ENCODE measurements around the gene SAPCD2.

Gene SAPCD2

DNA sequence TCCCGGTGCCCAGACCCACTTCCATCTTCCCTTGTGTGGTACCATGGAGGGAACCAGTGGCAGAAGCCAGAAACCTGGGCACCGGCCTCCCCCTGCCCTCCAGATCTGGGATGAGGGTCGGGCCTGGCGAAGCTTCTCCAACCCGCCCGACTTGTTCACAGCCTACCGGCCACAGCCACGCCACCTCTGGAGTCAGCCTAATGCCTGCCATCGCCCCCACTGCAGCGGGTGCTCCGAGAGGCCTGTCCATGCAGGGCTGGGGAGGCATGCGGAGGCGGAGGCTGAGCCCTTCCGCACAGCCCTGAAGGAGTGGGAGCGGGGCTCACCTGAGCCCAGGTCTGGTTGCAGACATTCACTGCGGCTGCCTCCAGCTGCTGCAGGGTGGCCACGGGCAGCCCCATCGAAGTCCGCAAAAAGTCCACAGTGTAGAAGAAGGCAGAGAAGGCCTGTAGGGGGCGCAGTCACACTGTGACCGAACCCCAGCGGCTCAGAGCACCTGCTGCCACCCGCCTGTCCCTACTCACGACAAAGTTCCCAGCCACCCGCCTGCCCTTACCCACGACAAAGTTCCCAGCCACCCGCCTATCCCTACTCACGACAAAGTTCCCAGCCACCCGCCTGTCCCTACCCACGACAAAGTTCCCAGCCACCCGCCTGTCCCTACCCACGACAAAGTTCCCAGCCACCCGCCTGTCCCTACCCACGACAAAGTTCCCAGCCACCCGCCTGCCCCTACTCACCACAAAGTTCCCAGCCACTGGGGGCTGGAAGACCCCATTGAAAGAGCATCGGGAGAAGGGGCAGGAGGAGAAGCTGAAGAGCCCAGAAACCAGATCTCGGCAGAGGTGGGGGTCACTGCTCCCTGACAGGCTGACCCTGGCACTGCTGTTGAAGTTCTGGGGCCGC is 20.6 kb downstream of the SAPCD2 start:
- DNase-seq (ENCODE audit: low read depth in 2 of 3, low spot score in 1 of 3), result peak in 1 of 3 donors; percentile 60

DNA sequence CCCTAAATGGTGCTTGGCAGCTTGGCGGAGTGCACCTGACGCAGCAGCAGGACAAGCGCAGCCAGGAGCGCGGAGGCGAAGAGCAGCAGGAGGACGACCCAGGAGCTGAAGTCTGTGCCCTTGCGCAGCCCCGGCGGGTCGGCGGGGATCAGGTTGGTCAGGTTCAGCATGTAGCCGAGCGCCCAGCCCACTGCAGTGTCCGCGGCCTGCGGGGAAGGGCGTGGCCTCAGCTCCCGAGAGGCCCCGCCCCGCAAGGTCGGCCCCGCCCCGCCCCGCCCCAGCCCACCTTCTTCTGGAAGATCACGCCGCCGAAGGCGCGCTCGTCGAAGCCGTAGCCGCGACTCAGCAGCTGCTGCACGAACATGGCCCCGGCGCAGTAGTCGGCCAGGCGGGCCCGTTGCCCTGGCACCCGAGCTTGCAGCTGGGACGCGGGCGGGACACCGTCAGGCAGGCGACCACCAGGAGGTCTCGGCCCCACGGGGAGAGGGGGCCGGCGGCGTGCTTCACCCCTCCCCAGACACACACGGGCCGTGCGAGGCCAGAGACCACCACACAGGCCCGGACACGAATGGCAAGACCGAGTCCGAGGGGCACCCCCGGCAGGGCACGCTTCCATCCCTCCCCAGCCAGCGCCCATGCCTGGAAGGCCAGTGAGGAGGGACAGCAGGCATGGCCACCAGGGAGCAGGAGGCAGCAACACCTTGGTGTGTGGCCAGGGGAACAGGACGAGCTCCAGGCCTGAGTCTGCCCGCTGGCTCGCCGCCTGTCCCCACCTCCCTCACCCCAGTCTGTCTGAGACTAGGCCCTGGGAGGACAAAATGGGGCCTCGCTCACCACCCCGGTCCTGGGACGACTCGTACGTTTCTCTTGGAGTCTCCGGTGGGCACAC is 21.5 kb downstream of the SAPCD2 start:
- DNase-seq (ENCODE audit: low read depth in 2 of 3, low spot score in 1 of 3), result no peak

DNA sequence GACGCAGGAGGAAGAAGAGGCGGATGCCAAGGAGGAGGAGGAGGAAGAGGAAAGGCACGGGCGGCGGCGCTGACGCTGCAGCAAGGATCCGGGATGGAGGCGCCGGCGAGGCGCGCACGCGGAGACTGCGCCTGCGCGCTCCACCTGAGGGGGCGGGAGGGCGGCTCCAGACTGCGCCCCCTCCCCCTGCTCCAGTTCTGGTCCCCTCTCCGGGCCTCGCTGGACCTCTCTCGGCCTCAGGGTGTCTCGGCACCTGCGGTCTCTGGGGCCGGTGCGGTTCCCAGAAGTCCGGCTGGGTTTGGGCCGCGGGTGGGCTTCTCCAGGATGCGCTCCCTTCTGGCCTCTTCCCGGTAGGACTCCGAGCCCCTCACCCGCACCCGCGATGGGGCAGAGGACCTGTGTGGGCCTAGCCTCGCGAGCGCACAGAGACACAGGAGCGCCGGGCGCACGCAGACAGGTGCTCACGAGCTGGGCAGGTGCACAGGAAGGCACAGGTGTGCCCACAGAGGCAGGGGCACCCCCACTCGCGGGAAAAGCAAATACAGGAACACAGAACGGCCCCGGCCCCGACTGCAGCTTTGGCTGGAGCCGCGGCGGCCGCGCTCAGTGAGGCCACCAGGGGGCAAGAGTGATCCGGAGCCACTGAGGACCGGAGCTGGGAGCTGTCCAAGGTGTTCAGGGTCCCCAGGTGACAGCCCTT is 24.1 kb downstream of the SAPCD2 start, which contains the start of gene NPDC1:
Gene NPDC1 (minus strand): TSS at position 90 of the 700 bp plus-strand sequence. CDS start 188 bp downstream, outside the sequence.
- DNase-seq (ENCODE audit: low read depth in 2 of 3, low spot score in 1 of 3), result peak; percentile 60 to 82 (median 82)

DNA sequence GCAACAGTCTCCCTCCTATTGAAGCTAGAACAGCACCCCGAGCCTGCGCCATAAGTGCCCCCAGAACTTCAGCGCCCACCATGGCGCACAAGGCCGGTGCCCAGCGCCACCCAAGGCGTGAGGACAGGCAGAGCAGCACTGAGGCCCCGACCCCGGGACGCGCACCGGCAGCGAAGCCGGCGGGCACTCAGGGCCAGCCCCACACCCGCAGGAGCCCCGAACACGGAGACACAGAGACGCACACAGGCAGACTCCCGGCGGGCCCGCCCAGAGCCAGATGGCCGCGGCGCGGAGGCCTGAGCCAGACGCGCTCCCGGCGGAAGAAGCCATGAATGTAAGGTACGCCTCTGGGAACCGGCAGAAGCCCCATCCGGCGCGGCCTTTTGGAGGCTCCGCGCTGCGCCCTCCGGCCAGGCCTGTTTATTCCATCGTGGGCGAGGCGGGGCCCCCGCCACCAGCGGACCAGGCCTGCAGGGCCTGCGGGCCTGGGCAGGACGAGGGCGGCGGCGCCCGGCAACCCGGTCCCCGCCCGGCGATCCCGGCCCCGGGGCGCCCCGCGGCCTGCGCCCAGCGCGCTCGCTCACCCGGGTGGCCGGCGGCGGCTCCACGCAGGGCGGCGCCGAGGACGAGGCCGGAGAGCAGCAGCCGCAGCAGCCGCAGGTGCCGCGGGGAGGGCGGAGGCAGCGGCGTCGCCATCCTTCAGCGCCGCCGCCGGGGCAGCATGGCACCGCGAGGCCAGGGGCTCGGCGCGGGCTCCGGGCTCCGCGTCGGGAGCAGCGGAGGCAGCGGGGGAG is 24.9 kb downstream of the SAPCD2 start:
- DNase-seq (ENCODE audit: low read depth in 2 of 3, low spot score in 1 of 3), result no peak

DNA sequence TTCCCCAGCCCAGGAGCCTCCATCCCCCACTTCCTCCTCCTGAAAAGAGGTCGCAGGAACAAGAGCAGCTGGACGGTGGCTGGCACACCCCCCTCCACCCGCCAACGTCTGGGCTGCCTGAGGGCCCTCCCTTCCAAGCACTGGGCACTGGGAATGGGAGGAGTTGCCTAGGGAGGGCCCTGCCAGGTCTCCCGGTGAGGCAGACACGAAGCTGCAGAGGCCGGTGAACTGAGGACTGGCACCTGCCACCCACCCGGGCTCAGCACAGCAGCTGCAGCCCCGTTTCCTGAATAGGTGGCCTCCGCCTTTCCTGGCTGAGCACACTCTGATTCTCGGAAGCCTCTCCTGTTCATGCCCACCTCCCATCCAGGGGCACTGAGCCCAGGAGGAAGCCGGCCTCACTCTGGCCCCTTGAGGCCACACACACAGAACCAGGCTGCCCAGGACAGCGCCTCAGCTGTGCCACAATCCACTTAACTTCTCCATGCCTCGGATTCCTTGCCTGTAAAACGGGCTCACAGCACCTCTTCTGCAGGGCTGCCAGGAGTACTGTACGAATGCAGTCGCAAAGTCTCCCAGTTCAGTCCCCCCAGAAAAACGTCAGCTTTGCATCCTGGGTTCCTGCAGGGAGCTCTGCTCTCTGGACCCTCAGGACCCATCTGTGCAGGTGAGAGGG is 25.7 kb downstream of the SAPCD2 start:
- no peak for DNase-seq (ENCODE audit: low read depth in 2 of 3, low spot score in 1 of 3)

DNA sequence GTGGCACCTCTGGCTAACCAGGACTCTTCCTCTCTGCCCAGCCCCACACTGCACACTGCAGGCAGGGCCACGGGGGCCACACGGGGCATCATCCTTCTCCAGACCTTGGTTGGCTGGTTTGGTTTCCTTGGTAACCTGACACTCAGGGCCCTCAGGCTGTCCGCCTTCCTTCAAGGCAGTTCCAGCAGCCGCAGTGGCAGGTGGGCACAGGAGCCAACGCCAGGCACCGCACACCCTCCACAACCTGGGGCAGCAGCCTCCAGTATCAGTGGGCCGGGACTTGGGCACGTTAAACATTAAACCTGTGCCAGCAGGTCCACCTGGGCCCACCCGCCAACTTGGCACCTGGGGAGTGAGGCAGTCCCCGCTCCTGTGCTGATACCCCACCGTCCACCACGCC is 26.3 kb downstream of the SAPCD2 start:
- DNase-seq (ENCODE audit: low read depth in 2 of 3, low spot score in 1 of 3), result no peak

DNA sequence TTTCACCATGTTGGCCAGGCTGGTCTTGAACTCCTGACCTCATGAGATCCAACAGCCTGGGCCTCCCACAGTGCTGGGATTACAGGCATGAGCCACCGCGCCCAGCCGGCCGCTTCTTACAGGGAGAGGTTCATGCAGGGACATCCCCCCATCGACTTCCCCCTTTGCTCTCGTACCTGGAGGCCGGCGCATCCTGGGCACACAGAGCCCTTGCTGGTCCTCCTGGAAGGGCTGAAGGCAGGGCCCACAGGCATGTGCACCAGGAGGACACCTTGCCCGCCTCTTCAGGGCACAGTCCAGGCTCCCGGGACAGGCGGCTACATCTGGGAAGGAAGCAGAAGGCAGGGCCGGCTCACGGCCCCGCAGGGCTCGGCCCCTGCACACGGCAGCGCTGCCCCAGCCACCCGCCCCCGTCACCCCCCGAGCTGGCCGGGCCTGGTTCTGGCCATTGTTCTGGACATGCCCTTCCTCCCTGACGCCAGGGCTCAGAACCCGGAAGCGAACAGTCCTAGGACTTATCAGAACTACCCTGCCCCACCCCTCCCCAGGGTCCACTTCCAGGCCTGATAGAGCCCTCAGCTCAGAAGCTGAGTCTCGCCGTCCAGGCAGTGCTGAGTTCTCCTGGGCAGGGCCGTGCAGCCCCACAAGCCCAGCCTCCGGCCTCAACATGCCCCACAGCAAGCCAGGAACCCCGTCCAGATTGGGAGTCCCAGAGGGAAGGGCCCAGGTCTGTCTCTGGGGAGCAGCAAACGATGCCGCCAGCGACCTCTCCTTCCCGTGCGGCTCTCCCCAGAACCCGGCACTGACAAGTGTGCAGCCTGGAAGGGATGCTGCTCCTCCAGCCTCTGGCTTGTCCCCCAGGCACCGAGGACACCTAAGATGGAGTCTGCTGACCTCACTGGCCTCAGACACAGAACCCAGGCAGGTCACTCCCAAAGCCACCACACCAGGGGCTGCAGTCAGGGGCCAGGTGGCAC is 27.3 kb downstream of the SAPCD2 start:
- DNase-seq (ENCODE audit: low read depth in 2 of 3, low spot score in 1 of 3), result no peak

DNA sequence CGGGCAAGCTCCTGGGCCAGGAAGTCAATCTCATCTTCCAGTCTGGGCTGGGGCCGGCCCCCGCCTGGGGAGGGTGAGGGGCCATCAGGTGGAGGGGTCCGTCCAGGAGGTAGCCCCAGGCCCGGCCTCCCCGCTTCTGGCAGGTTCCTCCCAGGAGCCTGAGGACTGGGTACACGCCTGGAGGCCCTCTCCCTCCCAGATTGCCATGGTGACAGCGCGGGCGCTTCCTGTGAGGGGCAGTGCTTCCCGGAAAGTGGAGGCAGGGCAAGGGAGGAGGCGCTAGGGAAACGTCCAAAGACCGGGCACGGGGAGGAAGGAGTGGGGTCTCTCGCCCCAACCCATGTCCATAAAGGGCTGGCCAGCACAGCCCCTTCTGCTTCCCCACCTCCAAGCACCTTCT is 29.2 kb downstream of the SAPCD2 start:
- DNase-seq (ENCODE audit: low read depth in 2 of 3, low spot score in 1 of 3), result no peak

DNA sequence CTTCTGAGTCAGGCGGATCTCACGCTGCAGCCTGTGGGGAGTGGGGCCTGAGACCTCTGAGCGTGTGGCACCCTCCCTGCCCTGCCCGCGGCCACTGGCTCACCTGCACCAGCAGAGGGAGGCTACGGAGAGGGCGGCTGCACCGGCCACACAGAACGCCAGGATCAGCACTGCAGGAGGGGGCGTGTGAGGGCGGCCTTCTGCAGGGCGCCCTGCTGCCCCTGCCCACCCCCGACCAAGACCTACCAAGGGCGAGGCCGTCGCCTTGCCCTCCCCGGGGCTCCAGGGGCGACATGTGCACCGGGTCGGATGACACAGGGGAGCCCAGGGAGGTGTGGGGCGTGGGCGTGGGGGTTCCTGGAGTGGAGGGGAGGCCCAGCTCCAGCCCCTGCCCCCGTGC is 29.8 kb downstream of the SAPCD2 start:
- DNase-seq (ENCODE audit: low read depth in 2 of 3, low spot score in 1 of 3), result no peak

DNA sequence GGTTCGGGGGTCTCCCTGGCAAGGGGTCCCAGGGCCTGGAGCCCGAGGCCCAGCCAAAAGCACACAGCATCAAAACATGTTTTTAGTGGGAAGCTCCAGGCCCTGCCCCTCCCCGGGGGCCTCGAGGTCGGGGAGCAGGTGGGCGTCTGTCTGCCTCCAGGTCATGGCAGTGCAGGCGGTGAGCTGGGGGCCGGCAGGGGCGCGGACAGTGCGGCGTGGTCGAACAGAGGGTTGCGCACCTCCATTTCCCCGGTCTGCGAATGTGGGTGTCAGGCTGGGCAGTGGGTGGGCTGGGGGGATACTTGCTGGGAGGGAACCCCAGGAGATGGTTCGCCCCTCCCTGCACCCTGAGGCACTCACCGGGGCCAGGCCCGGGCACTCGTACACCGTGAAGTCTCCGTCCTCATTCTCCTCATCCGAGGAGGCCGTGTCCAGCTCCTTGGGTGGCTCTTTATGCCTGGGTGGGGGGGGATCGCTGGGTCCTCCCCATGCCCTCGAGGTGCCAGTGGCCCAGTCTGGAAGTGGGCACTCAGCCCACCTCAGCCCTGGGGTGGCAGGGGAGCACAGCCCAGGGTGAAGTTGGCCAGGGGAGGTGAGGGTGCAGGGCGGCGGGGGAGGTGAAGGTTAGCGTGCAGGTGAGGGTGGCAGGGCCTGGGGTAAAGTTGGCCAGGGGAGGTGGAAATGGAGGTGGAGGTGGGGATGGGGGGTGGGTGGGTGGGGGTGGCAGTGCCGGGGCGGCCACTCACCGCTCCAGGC is 30.6 kb downstream of the SAPCD2 start:
- DNase-seq (ENCODE audit: low read depth in 2 of 3, low spot score in 1 of 3), result no peak

DNA sequence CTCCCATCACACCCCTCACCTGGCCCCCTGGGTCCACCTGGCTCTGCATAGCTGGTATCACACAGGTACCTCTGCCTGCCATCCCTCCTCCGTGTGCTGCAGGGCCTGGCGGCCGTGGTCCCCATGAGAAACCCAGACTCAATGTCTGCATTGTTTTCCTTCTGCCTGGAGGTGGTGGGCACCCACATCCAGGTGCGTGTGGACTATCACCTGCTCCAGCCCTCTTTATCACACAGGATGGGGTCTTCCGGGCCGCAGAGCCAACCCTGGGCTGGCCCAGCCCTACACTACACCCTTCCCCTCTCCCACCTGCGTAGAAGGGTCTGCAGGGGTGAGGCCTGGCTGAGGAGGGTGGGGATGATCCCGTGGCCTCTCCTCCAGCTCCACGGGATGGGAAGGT is 31.4 kb downstream of the SAPCD2 start:
- DNase-seq (ENCODE audit: low read depth in 2 of 3, low spot score in 1 of 3), result no peak

DNA sequence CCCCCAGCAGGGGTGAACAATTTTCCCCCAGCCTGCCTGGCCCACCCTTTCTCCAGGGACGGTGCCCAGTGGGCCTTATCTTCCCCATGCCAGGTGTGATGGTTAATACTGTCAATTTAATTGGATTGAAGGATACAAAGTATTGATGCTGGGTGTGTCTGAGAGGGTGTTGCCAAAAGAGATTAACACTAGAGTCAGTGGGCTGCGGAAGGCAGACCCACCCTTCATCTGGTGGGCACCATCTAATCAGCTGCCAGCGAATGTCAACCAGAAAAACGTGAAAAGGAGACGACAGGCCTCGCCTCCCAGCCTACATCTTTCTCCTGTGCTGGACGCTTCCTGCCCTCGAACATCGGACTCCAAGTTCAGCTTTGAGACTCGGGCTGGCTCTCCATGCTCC is 32.9 kb downstream of the SAPCD2 start:
- DNase-seq (ENCODE audit: low read depth in 2 of 3, low spot score in 1 of 3), result no peak

DNA sequence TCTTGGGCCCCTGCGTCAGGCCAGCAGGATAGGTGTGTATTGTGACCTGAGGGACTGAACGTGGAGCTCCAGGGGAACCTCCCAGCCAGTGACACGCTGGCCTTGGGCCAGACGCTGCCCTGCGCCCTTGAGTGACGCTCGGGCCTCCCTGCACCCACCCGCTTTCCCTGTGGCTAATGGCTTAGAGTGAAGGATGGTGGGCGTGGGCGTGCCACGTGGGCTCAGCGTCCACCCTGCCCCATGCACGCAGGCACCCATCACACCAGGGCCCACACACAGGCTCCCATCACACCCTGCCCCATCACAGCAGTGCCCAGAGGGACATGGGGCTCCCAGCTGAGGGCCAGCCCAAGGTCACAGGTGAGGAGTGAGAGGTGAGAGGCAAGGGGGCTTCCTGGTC is 33.3 kb downstream of the SAPCD2 start:
- DNase-seq (ENCODE audit: low read depth in 2 of 3, low spot score in 1 of 3), result no peak

DNA sequence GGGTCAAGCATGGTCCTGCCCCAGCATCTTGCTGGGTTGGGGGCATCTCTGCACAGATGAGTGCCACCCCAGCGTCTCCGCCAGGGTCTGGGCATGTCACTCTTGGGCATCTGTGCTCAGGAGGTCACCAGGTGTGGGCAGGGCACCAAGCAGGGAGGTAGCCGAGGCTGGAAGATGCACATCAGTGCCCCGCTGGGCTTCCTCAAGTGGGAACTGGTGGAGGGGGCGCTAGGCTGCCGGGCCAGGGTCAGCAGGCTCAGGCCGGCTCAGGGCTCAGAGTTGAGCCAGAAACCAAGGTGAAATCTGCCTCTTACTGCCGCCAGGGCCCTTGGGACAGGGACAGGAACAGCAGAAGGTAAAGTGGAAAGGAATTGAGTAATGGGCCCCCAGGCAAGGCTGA is 34.4 kb downstream of the SAPCD2 start:
- no peak for DNase-seq (ENCODE audit: low read depth in 2 of 3, low spot score in 1 of 3)

DNA sequence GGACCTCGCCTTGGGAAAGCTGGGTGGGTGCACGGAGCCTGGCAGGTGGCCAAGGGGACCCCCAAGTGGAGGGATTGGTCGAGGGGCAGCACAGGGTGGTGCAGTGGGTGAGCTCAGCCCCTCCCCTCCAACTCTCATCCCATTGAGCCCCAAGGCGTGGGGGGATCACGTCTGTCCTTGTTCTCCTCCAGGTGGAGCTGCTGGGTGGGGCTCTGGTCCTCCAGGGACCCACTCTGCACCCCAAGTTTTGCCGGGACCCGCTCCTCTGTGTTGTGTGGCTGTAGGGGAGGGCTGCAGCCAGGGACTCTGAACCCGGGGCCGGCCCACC is 34.9 kb downstream of the SAPCD2 start:
- DNase-seq (ENCODE audit: low read depth in 2 of 3, low spot score in 1 of 3), result no peak

DNA sequence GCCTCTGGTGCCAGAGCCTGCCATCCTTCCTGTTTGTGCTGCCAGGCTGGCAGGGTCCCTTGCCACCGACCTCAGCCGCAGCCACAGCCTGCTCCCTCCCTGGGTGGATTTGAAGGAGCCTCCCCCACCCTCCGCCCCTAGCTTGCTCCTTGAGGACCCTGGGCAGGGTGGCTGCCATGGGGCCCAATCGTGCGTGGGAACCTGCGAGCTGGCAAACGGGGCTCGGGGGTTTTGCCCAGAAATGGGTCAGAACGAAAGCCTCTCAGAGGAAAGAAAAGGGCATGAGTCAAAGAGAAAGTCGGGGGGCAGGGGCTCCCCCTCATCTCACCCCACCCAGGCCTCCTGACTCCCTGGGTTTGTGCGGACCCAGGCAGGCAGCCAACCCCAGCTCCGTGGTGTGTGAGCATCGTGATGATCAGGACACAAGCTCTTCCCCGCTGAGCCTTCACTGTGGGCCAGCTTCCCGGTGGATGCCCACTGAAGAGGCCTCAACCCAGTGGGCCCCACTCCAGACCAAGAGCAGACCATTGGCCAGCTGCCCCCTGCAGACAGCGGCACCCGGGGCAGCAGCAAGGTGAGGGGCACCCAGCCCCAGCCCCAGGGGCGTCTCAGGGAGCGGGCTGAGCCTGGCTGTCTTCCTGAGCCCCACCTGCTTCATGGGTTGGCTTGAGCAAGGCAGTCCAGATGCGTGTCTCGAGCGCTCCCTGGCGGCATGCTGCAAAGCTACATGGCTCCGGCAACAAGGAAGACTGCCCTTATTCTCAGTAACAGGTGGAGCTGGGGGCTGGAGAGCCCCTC is 35.4 kb downstream of the SAPCD2 start:
- DNase-seq (ENCODE audit: low read depth in 2 of 3, low spot score in 1 of 3), result peak; percentile 77 to 87 (median 83)

DNA sequence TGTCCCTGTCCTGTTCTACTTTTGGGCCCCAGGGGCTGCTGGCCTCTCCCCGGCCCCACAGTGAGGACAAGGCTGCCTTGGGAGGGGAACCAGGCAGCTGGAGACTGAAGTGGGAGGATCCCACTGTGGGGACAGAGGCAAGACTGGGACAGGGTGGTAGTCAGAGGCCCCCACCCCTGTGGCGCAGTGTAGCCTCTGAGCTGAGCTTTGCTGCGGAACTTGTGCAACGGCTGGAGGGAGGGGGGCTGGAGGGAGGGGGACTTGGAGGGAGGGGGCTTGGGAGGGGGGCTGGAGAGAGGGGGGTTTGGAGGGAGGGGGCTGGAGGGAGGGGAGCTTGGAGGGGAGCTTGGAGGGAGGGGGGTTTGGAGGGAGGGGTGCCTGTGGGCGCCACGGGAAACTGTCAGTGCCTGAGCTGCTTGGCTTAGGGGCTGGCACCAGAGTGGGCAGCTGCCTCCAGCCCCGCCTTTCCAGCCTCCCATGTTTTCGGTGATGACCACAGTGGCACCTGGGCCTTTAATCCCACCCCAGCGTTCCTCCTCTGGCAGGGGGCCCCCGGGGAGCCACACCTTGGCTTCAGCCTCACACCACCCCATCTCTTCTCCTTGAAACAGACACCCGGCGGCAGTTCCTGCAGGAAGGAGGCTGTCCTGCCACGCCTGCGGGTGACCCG is 36.2 kb downstream of the SAPCD2 start:
- no peak for DNase-seq (ENCODE audit: low read depth in 2 of 3, low spot score in 1 of 3)
